Measurements from ENCODE around the gene NUDT3.

NUDT3 gene

DNA sequence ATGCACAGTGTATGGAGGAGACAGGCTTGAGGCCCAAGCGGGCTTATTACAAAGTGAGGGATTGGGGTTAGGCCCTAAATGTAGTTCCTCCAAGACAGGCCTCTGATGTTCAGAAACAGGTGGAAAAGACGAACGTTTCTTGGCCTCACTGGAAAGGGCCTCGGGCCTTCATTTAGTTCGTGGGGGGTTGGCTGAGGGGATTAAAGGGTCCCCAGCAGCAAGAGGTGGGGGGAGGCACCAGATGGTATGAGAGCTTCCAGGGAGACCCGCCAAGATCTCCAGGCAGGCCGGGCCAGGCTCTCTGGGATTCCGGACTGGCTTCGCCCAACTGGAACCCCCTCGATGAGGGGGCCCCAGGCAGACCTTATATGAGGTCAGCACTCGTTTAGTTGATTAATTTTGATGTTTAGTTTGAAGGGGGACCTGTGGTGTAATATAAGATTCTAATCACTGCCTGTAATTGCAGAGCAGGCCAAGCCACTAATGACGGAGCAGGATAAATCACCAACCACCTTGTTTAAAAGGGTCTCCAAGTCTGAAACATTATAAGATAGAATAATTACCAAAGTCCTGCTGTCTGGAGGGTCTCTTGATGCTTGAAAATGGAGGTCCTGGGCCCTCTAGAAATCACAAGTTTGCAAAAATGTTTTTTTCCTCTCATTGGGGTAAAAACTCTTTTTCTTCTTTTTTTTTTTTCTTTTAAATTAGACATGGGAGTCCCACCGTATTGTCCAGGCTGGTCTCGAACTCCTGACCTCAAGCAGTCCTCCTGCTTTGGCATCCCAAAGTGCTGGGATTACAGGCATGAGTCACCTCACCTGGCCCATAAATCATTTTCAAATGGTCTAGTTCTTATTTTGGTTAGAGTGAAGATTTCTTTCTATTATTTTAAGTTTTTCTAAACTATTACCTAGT is 153.6 kb downstream of the NUDT3 start:
- DNase-seq (ENCODE audit: low spot score), result no peak

DNA sequence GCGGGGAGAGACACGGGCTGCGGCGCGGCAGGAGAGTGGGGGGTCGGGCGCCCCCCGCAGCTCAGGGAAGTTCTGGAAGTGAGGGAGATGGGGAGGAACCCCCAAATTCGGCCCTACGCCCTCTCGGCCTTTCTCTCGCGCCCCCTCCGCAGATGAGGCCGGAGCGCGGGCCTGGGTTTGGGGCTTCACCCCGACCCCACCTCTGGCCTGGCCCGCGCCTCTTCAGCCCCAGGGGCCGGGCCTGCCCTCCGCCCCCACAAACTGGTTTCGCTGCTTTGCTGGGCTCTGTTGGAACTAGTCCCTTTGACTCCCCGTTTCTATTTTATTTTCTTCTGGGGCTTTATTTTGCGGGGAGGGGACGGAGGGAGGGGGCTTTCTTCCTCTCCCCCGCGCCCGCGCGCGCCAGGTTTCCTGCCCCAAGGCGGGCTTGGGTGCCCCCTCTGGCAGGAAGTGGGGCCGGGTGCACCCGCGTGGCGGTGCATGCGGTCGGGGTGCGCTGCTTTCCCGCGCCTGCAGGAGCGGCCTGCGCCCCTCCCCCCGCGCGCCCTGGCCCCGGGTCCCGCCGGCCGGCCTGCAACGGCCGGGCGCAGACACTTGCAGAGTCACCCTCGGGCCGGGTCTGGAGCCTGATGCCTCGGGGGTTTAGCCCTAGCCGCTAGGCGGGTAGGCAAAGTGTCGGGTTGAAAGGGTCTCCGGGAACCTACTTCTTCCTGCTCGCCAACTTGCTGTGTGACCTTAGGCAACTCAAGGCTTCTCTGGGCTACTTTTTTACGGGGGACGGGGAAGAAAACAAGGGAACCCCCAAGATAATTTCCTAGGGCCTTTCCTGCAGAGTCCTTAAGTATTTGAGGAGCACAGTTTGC is 154.5 kb downstream of the NUDT3 start:
- peak; percentile 59 for DNase-seq (ENCODE audit: low spot score)

DNA sequence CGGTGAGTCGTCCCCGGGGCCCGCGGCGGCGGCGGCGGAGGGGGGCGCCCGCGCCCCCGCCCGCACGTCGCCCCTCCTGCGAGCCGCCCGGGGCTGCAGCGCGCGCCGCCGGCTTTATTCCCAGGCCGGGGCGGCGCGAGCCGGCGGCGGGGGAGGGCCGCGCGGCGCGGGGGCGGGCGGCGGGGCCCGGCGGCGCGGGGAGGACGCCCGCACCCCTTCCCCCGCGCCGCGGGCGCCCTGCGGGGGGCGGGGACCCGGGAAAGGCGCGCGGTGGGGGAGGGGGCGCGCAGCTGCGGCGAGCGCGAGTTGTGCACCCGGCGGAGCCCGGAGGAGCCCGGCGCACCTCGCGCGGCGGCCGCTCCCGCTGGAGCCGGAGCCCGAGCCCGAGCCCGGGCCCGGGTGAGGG is 155.2 kb downstream of the NUDT3 start:
- DNase-seq (ENCODE audit: low spot score), result peak; percentile 54

DNA sequence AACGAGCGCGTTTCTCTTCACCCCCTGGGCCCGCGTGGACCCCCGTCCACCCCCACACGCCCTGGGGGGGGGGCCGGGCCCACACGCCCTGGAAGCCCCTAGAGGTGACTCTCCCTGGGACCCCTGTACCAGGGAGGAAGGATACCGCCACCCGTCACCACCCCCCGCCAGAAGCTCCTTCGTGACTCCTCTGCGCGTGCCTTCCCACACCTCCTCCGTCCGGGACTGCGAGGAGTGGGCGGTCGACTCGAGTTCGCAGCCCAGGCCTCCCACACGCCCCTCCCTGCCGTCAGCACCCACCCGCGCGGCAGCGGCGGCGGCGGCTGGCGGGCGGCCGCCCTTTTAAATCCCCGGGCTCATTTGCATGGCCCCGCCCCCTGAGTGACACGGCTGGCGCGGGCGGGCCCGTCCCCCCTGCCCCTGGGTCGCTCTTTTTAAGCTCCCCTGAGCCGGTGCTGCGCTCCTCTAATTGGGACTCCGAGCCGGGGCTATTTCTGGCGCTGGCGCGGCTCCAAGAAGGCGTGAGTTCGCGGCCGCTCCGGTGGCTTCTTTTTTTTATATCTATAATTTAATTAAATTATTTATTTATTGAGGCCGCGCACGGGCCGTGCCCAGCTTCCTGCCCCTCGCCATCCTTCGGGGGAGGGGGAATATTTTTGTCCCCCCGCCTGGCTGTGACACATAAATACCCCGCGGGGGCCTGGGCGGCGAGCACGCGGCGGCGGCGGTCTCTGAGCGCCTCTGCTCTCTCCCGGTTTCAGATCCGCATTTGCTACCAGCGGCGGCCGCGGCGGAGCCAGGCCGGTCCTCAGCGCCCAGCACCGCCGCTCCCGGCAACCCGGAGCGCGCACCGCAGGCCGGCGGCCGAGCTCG is 155.8 kb downstream of the NUDT3 start, which contains the start of gene HMGA1:
TSS of gene HMGA1 (plus strand) at position 431 of the 873 bp plus-strand sequence. CDS start 3,908 bp downstream, outside the sequence.
- peak; percentile 85 for DNase-seq (ENCODE audit: low spot score)

DNA sequence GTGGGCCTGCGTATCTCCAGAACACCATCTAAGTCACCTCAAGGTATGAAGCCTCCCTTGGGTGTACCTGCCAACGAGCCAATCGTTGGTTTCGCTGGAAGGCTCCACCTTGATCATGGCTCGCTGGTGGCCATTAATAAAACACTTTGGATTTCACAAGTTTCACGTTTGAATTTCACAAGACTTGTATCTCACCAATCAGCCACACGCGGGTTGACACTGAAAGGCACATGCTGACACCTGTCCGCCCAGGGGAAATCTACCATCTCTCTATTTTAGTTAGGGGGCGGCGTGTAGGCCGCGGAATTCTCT is 156.4 kb downstream of the NUDT3 start:
- DNase-seq (ENCODE audit: low spot score), result no peak

DNA sequence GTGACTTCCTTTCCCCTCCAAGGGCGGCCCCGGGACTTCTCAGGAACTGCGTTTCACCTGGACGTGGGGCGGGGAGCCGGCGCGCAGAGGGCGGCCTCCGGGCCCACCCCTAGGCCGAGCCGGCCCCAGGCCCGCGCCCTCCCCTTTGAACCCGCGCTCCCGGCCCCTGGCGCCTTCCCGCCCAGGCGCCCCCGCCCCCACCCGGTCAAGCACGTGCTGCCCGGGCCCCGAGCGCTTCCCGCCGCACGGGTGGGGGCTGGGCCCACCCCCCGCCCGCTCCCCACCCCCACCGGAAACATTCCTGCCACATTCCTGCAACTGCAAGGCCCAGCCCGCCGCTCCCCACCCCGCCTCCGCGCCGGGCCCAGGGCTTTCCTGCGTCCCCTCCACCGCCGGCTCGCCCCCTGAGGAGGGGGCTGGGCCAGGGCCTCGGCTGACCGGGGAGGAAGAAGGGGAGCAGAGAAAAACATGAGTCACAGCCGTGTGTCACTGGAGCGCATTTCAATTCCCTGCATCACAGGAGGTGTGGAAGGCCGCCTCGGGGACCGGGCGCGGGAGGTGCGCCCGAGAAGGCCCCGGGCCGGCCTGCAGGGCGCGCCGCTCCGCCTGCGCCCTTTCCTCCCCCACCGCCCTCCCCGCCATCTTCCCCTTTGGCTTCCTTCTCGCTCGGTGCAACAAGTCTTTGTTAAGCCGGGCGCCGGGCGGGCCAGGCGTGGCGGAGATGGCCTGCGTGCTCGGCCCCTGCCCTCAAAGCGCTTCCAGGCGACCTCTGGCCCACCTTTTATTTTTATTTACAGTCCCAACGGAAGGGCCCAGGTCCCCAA is 156.9 kb downstream of the NUDT3 start:
- DNase-seq (ENCODE audit: low spot score), result no peak

DNA sequence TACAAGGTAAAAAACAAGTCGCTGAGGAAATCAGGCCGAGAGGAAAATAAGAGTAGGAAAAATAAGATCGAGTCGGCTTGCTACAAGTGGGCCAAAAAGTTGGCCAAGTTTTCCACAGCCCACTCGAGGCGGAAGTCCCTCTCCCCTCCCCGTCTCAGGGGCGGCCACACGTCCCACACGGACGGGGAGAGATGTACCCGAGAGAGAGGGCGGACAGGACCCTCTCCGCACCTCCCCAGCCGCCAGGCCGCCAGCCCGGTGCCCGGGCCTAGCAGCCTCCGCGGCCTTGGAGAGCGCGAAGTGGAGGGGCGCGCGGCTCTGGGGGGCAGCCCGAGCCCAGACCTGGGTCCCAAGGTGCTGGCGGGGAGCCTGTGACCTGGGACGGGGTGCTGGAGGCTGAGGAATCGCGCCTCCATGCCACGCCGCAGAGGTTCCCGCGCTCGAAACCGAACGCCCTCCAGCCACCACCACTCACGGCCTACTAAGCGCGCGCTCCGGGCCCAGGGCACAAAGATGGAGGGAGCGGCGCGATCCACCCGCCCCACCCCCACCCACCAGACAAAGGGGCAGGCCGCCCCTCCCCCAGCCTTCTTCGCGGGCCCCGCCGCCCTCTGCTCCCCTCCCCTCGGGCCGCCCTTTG is 157.7 kb downstream of the NUDT3 start:
- DNase-seq (ENCODE audit: low spot score), result peak; percentile 87

DNA sequence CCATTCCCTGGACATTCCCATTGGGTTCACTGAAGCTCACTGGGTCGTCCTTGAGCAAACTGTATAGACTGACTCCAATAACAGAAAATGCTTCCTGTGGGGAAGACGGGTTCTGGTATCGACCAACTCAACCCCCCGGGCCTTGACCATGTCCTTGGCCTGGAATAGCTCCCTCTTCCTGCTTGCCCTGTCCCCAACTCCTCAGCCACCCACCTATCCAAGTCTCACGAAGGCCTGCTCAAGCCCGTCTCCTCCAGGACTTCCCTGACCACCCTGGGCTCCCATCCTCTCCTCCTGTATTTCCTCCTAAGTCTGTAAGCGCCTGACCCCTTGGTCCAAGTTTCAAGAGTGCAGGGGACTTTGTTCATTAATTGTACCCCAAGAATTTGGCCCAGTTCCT is 158.6 kb downstream of the NUDT3 start:
- DNase-seq (ENCODE audit: low spot score), result no peak

DNA sequence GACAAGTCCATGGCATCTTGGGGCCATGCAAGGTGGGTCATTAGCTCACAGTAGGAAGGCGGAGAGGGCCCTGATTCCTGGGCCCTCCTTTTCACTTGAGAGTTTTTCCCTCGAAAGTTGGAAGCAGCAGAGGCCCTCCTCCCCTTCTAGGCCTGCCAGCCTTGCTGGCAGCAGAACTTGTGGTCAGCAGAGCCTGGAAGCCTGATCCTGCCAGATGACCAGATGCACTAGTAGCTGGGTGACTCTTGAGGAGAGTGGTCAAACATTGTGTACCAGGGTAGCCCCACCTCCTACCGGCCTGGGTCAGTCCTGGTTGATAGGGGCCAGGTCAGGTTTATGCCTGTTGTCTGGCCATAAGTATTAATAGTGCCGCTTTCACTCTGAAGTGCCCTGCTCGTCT is 159.6 kb downstream of the NUDT3 start:
- DNase-seq (ENCODE audit: low spot score), result no peak

DNA sequence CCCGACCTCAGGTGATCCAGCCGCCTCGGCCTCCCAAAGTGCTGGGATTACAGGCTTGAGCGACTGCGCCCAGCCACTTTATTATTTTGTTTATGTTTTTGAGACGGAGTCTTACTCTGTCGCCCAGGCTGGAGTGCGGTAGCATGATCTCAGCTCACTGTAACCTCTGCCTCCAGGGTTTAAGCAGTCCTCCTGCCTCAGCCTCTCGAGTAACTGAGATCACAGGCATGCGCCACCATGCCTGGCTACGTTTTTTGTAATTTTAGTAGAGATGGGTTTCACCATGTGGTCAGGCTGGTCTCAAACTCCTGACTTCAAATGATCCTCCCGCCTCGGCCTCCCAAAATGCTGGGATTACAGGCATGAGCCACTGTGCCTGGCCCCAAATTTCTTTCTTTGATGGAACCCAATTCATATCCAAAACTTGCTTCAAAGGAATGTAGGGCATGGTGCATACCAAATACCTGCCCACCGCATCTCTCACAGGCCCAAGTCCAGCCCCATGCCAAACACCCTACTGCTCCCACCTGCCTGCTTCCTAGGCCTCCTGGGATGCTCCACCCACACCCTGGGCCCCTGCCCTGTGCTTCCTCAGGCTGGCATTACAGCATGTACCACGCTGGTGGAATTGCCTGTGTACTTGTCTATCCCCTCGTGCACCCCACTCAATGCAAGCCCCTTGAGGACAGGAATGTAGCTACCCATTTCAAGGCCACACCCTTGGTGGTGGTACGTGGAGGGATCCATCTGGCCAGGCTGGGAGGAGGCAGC is 160.7 kb downstream of the NUDT3 start:
- no peak for DNase-seq (ENCODE audit: low spot score)

DNA sequence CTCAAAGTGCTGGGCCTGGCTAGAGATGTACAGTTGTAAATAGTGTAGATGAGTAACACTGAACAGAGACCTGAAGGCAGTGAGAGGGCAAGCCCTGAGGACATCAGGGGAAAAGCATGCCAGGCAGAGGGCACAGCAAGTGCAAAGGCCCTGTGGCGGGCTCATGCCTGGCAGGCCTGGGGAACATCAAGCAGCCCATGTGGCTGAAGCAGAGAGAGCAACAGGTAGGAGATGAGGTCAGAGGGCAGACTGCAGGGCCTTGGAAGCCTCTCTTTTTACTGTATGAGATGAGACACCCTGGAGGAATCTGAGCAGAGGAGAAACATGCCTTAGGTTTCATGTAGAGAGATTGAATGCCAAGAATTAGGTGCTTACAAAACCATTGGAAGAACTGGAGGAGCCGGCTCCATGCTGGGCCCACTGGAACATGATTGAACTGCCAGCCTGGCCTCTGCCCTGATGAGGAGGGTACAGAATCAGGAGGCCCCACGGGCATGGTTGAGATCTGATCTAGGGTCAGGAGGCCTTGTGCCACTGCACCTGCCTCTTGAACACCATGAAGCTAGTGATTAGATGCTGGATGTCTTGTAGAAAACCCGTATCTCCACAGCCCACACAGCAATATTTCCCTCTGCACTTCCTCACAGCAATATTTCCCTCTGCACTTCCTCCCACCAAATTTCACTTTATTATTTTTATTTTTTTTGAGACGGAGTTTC is 161.7 kb downstream of the NUDT3 start:
- no peak for DNase-seq (ENCODE audit: low spot score)

DNA sequence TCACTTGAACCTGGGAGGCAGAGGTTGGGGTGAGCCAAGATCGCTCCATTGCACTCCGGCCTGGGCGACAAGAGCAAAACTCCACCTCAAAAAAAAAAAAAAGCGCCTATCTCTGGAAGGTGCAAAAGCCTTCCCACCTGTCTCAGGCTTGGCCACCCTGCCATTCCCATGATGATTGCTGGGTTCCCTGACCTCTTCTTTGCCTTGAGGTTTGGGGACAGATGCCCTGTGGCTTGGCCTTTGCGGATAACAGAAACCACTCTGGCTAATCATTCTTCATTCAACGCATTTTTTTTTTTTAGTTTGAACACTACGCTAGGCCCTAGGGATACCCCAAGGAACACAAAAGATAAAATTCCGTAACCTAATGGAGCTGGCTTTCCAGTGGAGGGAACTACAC is 162.6 kb downstream of the NUDT3 start:
- DNase-seq (ENCODE audit: low spot score), result no peak
